ACC112 (cell line): ENCODE results near the gene NT5C3A.
"Not testable (repeated sequence)": the region's sequence is repeated elsewhere in the genome, so short reads cannot be mapped to it uniquely, and the experiment has no call there.

Experiments used
- H2AFZ ChIP-seq: fragments of 200-600 bp; sonication (generic); one replicate; pipeline ENCODE4 v1.6.0; 2017; ENCODE audit warnings: antibody characterized with exemption, low read length; ENCODE audit not compliant: unreplicated experiment
- H3K27ac ChIP-seq: fragments of 200-600 bp; sonication (generic); 2 replicates; pipeline ENCODE4 v1.5.1; 2014; ENCODE audit warnings: low read depth, mild to moderate bottlenecking, antibody characterized with exemption, low read length, moderate library complexity
- H3K27me3 ChIP-seq: fragments of 200-600 bp; sonication (generic); 2 replicates; pipeline ENCODE4 v1.6.1; 2014; ENCODE audit warnings: mild to moderate bottlenecking, antibody characterized with exemption, low read length, moderate library complexity, mixed read lengths; ENCODE audit not compliant: insufficient read depth
- H3K36me3 ChIP-seq: fragments of 200-600 bp; sonication (generic); 2 replicates; pipeline ENCODE4 v1.6.1; 2016; ENCODE audit warnings: mild to moderate bottlenecking, antibody characterized with exemption, low read length, moderate library complexity, mixed read lengths; ENCODE audit not compliant: insufficient read depth
- H3K4me1 ChIP-seq: fragments of 200-600 bp; sonication (generic); one replicate; pipeline ENCODE4 v1.6.1; 2016; ENCODE audit warnings: low read length, mixed read lengths; ENCODE audit not compliant: insufficient read depth, unreplicated experiment, control insufficient read depth
- H3K4me3 ChIP-seq: fragments of 200-600 bp; sonication (generic); 2 replicates; pipeline ENCODE4 v1.5.1; 2014; ENCODE audit warnings: mild to moderate bottlenecking, low read depth, low read length
- H3K79me2 ChIP-seq: fragments of 200-600 bp; sonication (generic); one replicate; pipeline ENCODE4 v1.6.0; 2016; ENCODE audit warnings: low read length; ENCODE audit not compliant: control insufficient read depth, unreplicated experiment, insufficient read depth

NT5C3A gene

DNA sequence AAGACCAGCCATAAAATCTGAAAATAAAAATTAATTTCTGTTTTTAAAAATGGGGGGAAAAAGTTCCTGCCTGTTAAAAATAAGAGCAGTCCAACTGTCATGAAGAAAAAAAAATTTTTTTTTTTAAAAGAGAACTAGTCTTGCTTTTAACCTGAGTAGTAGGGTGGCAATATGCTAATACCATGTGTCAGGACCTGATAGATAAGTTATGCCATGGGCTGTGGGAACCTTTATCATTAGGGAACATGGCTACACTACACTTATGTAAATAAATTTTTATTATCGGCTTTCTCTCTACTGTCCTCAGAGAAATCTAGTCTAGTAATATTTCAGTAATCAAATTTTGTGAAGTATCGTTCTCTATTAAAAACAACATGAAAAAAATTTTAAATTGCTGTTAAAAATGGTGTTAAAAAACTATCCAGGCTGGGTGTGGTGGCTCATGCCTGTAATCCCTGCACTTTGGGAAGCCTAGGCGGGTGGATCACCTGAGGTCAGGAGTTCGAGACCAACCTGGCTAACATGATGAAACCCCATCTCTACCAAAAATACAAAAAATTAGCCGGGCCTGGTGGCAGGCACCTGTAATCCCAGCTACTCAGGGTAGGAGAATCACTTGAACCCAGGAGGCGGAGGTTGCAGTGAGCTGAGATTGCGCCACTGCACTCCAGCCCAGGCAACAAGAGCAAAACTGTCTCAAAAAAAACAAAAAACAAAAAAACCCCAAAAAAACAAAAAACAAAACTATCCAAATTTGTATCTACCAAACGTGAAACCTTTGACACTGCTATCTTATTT, 20.7 kb downstream of the NT5C3A start:
- Histone ChIP-seq H3K4me3 (no peak overlapping the region; the same call in 1 of the 2 replicates), H2AFZ (no peak overlapping the region), H3K27me3 (no peaks in the 10 kb centered on the region), H3K4me1 (peaks cover 37% of the 10 kb centered on the region), H3K27ac (0 out of 2 replicates have a peak overlapping the region, but pooled peaks have one; percentile 46), H3K36me3 (no peaks in the 10 kb centered on the region), H3K79me2 (peaks cover 85% of the 10 kb centered on the region)

DNA sequence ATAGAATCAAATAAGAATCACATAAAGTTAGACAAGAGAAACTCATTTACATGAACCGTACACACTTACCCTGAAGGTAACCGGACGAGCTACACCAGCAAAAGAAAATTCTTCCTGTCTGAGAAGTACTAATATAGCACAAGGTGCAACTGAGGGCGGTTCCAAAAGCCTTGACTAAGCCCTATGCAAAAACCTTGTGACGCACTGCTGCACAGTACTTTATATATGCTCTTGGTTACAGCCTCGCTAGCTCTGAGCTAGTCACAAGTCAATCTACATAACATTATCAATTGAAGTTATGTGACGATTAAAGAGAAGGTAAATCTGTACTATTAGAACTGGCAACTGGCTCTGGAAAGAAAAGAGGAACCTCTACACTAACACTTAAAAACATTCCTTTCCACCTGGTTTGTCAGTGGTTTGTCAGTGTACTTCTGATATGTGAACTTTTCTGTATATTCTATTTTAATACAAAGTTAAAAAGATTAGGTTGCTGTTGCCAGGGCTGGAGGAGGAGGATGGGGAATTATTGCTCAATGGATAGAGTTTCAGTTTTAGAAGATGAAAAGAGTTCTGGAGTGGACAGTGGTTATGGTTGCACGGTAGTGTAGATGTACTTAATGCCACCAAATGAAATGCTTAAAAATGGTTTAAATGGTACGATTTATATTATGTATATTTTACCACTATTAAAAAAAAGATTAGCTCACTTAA, 21.6 kb downstream of the NT5C3A start:
- Histone ChIP-seq H3K4me3 (peak overlapping the region; percentile 57), H3K27me3 (no peaks in the 10 kb centered on the region), H3K4me1 (peaks cover 37% of the 10 kb centered on the region), H3K79me2 (peaks cover 83% of the 10 kb centered on the region), H3K27ac (peak overlapping the region; percentile 46), H3K36me3 (0 out of 2 replicates have a peak, but pooled peaks cover 4% of the 10 kb centered on the region), H2AFZ (no peak overlapping the region)

DNA sequence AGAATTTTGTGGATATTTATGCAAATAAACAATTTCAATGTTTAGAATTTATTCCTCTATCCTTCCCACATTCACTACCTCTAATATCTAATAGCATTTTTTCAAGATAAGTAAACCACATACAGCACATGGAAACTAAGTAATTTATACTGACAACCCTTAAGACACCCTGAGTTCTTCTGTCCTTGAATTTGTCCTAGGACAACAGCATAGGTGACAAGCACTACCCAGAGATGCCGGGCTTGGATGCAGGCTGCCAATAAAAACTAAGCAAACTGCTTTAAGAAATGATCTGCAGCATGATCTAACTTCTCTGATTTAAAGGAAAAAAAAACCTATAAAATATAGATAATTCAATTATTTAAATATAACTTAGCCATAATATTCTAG, 22.7 kb downstream of the NT5C3A start:
- peak overlapping the region; percentile 83 for H3K4me3 ChIP-seq
- peaks cover 34% of the 10 kb centered on the region for H3K4me1 ChIP-seq
- 0 out of 2 replicates have a peak, but pooled peaks cover 9% of the 10 kb centered on the region for H3K36me3 ChIP-seq
- peak overlapping the region; percentile 14 for H2AFZ ChIP-seq
- H3K27ac ChIP-seq = peak overlapping the region; percentile 61
- no peaks in the 10 kb centered on the region for H3K27me3 ChIP-seq
- H3K79me2 ChIP-seq = peaks cover 85% of the 10 kb centered on the region

DNA sequence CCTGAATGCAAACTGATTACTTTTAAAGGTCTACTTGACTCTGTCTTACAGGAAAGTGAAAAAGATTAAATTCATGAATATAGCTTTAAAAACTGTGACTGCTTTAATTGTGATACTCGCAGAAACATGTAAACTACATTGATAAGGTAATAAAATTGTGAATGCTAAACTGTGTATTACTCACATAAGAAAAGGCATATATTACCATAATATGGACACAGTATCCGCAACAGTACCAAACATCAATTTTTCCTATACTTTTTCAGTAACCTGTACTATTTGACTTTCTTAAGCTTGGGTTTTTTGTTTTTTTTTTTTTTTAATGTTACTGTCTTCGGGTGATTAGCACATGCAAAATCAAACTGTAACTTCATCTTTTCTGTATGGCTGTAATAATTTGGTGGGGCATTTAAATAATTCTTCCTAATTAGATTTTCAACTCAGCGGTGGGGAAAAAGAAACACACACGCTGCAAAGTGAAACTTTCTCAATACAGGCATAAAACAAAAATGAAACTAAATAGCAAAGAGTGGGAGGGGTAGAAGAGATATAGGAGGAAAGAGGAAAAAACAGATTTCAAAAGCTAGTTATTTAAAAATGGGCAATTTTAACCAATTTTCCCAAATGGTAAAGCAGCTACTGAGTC, 23.2 kb downstream of the NT5C3A start:
- Histone ChIP-seq H3K36me3 (0 out of 2 replicates have a peak, but pooled peaks cover 9% of the 10 kb centered on the region), H3K27me3 (no peaks in the 10 kb centered on the region), H3K79me2 (peaks cover 85% of the 10 kb centered on the region), H3K4me1 (peaks cover 33% of the 10 kb centered on the region), H2AFZ (peak overlapping the region; percentile 44), H3K27ac (peak overlapping the region; percentile 61), H3K4me3 (peak overlapping the region; percentile 83)

DNA sequence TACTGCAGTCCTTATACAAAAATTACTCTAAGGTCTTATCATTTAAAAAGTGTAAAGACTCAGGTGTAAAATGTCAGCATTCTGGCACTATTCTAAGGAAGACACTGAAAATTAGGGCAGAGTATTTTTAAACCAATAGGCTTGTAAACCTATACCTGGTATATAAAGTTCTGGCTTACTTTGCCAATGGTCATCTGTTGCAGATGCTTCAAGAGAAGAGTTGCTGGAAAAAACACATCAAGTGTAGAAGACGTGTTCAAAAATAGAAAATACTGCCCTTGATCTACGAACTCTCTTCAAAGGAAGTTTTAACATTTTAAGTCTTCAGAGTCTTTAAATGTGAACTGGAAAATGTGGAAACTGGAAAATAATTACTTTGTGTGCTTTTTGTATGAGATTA, 23.9 kb downstream of the NT5C3A start:
- H3K4me1 ChIP-seq = peaks cover 36% of the 10 kb centered on the region
- H3K4me3 ChIP-seq = peak overlapping the region; percentile 83
- peak overlapping the region; percentile 61; the same call in 1 of the 2 replicates for H3K27ac ChIP-seq
- H3K36me3 ChIP-seq = 0 out of 2 replicates have a peak, but pooled peaks cover 9% of the 10 kb centered on the region
- peak overlapping the region; percentile 44 for H2AFZ ChIP-seq
- no peaks in the 10 kb centered on the region for H3K27me3 ChIP-seq
- H3K79me2 ChIP-seq = peaks cover 83% of the 10 kb centered on the region

DNA sequence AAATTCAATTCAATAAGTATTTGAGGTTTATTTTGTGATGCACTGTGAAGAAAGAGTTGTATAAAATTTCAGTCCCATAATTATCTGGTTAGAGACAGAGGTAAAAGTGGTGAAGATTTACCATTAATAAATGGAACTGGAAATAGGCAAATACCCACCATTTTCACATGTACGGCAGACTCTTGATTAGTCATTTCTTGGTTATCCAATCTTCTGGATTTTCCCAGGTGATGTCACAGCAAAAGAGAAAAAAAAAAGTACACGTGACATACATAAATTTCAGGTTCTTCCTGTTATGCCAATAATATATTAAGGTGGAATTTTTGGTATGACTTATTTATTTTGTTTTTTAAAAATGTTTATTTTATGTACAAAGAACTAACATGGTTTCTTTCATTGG, 26.8 kb downstream of the NT5C3A start:
- H2AFZ ChIP-seq = no peak overlapping the region
- H3K27ac ChIP-seq = no peak overlapping the region
- no peak overlapping the region for H3K4me3 ChIP-seq
- H3K79me2 ChIP-seq = peaks cover 59% of the 10 kb centered on the region
- H3K4me1 ChIP-seq = peaks cover 26% of the 10 kb centered on the region
- 0 out of 2 replicates have a peak, but pooled peaks cover 9% of the 10 kb centered on the region for H3K36me3 ChIP-seq
- H3K27me3 ChIP-seq = no peaks in the 10 kb centered on the region

DNA sequence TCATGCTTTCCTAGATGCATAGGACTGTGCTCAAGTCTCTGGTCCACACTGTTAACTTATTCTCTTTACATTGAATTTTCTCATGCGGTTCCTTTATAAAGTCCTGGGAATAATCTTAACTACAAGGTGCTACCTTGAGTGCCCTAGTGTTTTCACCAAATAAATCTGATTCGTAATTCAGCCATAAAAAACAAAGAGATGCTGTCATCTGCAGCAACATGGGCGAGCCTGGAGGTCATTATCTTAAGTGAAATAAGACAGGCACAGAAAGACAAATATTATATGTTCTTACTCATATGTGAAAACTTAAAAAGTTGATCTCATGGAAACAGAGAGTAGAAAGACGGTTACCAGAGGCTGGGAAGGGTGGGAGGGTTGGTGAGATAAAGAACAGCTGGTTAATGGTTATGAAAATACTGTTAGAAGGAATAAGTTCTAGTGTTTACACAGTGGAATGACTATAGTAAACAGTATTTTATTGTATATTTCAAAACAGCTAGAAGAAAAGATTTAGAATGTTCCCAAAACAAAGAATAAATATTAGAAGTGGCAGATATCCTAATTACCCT, 38.3 kb downstream of the NT5C3A start:
- Histone ChIP-seq H3K27me3 (no peaks in the 10 kb centered on the region), H3K79me2 (peaks cover 3% of the 10 kb centered on the region), H2AFZ (no peak overlapping the region), H3K4me1 (no peaks in the 10 kb centered on the region), H3K27ac (no peak overlapping the region), H3K4me3 (no peak overlapping the region), H3K36me3 (peaks cover 13% of the 10 kb centered on the region)

DNA sequence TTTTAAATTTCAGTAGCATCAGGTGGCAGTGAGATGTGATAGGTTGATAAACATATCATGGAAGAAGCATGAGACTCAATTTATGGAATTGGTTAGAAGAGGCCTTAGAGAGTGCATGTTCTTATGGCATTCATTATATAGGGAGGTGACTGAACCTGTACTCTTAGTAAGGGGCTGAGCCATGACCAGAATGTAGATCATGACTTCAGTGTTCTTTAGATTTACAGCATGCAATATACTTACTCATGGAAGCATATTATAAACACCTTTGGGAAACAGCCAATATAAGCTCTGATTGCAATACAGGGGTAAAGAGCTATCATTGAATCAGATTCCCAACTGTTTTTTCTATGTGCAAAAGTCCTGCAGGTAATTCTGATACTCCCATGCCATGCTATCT, 50.2 kb downstream of the NT5C3A start:
- Histone ChIP-seq H2AFZ (no peak overlapping the region), H3K27ac (no peak overlapping the region), H3K79me2 (no peaks in the 10 kb centered on the region), H3K4me3 (no peak overlapping the region), H3K27me3 (no peaks in the 10 kb centered on the region), H3K36me3 (peaks cover 6% of the 10 kb centered on the region; the same call in 1 of the 2 replicates), H3K4me1 (no peaks in the 10 kb centered on the region)

DNA sequence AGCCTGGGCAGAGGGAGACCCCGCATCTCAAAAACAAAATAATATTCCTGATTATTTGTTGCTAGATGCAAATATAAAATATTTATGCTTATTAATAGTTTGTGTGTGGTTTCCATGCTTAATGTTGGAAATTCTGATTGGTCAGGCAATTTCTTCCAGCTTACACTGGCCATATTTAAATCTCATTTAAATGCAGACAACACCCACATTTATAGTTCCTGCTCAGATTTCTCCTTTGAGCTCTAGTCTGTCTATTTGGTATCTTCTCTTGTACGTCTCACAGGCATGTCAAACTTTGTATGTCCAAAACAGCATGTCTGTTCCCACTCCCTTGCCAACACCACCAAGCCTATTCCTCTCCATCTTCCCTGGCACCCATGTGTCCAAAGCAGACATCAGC, 52.8 kb downstream of the NT5C3A start:
- H2AFZ ChIP-seq = no peak overlapping the region

DNA sequence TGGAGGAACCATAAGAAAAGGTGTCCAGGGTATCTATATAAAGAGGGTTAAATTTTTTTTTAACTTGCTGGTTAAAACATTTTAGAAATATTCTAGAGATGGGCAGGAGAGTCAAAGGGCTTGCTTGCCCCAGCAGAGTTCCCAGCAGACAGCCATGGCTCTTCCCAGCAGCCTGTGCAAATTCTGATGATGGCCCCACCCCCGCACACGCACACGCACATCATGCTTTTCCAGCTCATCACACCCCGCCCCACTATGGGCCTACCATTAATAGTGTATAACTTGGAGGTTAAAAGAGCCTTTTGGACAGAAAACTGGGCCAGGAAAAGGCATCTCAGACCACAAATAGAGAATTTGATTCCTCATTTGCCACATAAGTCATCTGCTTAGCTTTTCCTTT, 56.9 kb downstream of the NT5C3A start:
- H3K79me2 ChIP-seq, H3K36me3 ChIP-seq, H3K27ac ChIP-seq, H3K4me3 ChIP-seq, H2AFZ ChIP-seq, H3K27me3 ChIP-seq, H3K4me1 ChIP-seq: not testable (repeated sequence)

More for the DNA sequence above, 52.8 kb downstream of the NT5C3A start:
- Histone ChIP-seq H3K36me3 (0 out of 2 replicates have a peak, but pooled peaks cover 6% of the 10 kb centered on the region), H3K27ac (no peak overlapping the region), H3K4me3 (no peak overlapping the region), H3K27me3 (no peaks in the 10 kb centered on the region), H3K79me2 (no peaks in the 10 kb centered on the region), H3K4me1 (no peaks in the 10 kb centered on the region)
